Smooth muscle cell (in vitro differentiated cells): ENCODE measurements around the gene DNAH5. TPM values are rescaled to one million over a fixed set of nuclear protein-coding genes. Genes with fewer than 3 reads are reported as not detected.

ENCODE experiments used
- DNase-seq: peaks from one replicate; lab custom pipeline; 2025; ENCODE audit not compliant: unreplicated experiment; lab: John Stamatoyannopoulos, UW
- H2AFZ ChIP-seq: fragments of 200-600 bp; sonication (generic); 2 replicates; pipeline ENCODE4 v1.6.0; 2016; ENCODE audit warnings: antibody characterized with exemption, low read depth, mild to moderate bottlenecking
- H3F3A ChIP-seq: fragments of 200-600 bp; sonication (generic); 2 replicates; pipeline ENCODE4 v1.6.0; 2017; ENCODE audit warnings: antibody characterized with exemption, low read depth
- H3K27ac ChIP-seq: fragments of 200-600 bp; sonication (generic); 2 replicates; pipeline ENCODE4 v1.5.1; 2016; ENCODE audit warnings: low read depth, mild to moderate bottlenecking
- H3K27me3 ChIP-seq: fragments of 200-600 bp; sonication (generic); 2 replicates; pipeline ENCODE4 v1.6.1; 2016; ENCODE audit warnings: low read depth, mild to moderate bottlenecking
- H3K36me3 ChIP-seq: fragments of 200-600 bp; sonication (generic); 2 replicates; pipeline ENCODE4 v1.5.1; 2016; ENCODE audit warnings: low read depth
- H3K4me1 ChIP-seq: fragments of 200-600 bp; sonication (generic); 2 replicates; pipeline ENCODE4 v1.5.1; 2016; ENCODE audit warnings: low read depth
- H3K4me2 ChIP-seq: fragments of 200-600 bp; sonication (generic); 2 replicates; pipeline ENCODE4 v1.6.0; 2016; ENCODE audit warnings: mild to moderate bottlenecking
- H3K4me3 ChIP-seq: fragments of 200-600 bp; sonication (generic); 2 replicates; pipeline ENCODE4 v1.5.1; 2016; ENCODE audit warnings: mild to moderate bottlenecking
- H3K79me2 ChIP-seq: fragments of 200-600 bp; sonication (generic); 2 replicates; pipeline ENCODE4 v1.6.0; 2016; ENCODE audit warnings: low read depth, mild to moderate bottlenecking
- H3K9ac ChIP-seq: fragments of 200-600 bp; sonication (generic); 2 replicates; pipeline ENCODE4 v1.6.0; 2016; ENCODE audit warnings: low read depth
- H3K9me3 ChIP-seq: fragments of 200-600 bp; sonication (generic); replicated peaks from 2 replicates; pipeline ENCODE4 v1.5.1; 2016; ENCODE audit warnings: low read depth
- H4K20me1 ChIP-seq: fragments of 200-600 bp; sonication (generic); 2 replicates; pipeline ENCODE4 v1.6.0; 2016; ENCODE audit warnings: low read depth
- WGBS: methylation state at CpG from one replicate; pipeline ENCODE4 v1.1.7; 2016; ENCODE audit warnings: low lambda C conversion rate; 5-methylcytosine and 5-hydroxymethylcytosine counted together
- polyA plus RNA-seq: library from polyadenylated mRNA; unstranded; fragments of >200 nt; fragmentation: Nextera tagmentation; extraction: Ambion mirVana; gene quantifications from 2 replicates; pipeline ENCODE4 v1.2.1, GENCODE V29; 2016
- total RNA-seq: library from RNA; depleted of rRNA; stranded (reverse); fragments of >200 nt; gene quantifications from 2 replicates; pipeline ENCODE4 v1.2.3, GENCODE V29; 2014
- TF ChIP-seq, protein P1 (sequence below): fragments of 200-600 bp; sonication (generic); IDR thresholded peaks from 2 replicates; pipeline ENCODE4 v1.5.1; 2017; ENCODE audit warnings: borderline replicate concordance, mild to moderate bottlenecking, antibody characterized with exemption; ENCODE audit not compliant: insufficient read depth, poor library complexity, severe bottlenecking

Gene DNAH5
- total and polyA plus RNA-seq, 2 experiments from 2014 or later: 0.04 to 0.33 TPM

DNA sequence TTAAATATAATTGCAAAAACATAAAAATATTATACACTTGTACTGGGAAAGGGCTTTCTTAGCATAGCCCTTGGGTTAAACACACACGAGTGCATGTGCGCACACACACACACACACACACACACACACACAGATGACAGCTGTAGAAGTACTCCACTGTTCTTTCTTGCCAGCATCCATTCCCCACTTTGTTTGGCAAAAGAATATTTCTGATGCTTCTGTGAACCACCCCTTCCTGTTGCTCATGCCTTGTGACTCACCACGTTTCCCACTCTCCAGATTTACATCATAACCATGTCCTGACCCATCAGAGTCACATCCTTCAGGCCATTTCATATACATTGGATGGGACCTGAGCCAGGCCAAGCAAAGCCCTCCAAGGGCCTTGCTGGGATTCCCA, 280.1 kb downstream of the DNAH5 start:
- H3K9me3 ChIP-seq: no peaks in the 10 kb centered on the region
- 58% methylated on average over 3 of the region's 3 CpGs for WGBS
- no peaks in the 10 kb centered on the region for H3K4me1 ChIP-seq
- no peak overlapping the region for H3K4me2 ChIP-seq
- no peak for DNase-seq
- no peaks in the 10 kb centered on the region for H3K36me3 ChIP-seq
- no peak overlapping the region for H3K27ac ChIP-seq
- no peaks in the 10 kb centered on the region for H3K27me3 ChIP-seq
- H3K4me3 ChIP-seq: no peak overlapping the region
- H2AFZ ChIP-seq: no peak overlapping the region
- no peaks in the 10 kb centered on the region for H4K20me1 ChIP-seq
- TF ChIP-seq, protein P1, sequence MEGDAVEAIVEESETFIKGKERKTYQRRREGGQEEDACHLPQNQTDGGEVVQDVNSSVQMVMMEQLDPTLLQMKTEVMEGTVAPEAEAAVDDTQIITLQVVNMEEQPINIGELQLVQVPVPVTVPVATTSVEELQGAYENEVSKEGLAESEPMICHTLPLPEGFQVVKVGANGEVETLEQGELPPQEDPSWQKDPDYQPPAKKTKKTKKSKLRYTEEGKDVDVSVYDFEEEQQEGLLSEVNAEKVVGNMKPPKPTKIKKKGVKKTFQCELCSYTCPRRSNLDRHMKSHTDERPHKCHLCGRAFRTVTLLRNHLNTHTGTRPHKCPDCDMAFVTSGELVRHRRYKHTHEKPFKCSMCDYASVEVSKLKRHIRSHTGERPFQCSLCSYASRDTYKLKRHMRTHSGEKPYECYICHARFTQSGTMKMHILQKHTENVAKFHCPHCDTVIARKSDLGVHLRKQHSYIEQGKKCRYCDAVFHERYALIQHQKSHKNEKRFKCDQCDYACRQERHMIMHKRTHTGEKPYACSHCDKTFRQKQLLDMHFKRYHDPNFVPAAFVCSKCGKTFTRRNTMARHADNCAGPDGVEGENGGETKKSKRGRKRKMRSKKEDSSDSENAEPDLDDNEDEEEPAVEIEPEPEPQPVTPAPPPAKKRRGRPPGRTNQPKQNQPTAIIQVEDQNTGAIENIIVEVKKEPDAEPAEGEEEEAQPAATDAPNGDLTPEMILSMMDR: no peak
- no peaks in the 10 kb centered on the region for H3F3A ChIP-seq
- no peaks in the 10 kb centered on the region for H3K79me2 ChIP-seq
- H3K9ac ChIP-seq: no peak overlapping the region

GRCh38 chr5:13662626-13663025, 281.9 kb downstream of the DNAH5 start:
- Histone ChIP-seq H3F3A (no peaks in the 10 kb centered on the region), H3K4me1 (no peaks in the 10 kb centered on the region), H3K27me3 (no peaks in the 10 kb centered on the region), H3K79me2 (no peaks in the 10 kb centered on the region), H3K4me3 (no peak overlapping the region), H3K9me3 (no peaks in the 10 kb centered on the region), H2AFZ (no peak overlapping the region), H3K36me3 (no peaks in the 10 kb centered on the region), H3K9ac (no peak overlapping the region), H4K20me1 (no peaks in the 10 kb centered on the region), H3K27ac (no peak overlapping the region), H3K4me2 (no peak overlapping the region)
- TF ChIP-seq, protein P1: no peak
- no peak for DNase-seq

DNA sequence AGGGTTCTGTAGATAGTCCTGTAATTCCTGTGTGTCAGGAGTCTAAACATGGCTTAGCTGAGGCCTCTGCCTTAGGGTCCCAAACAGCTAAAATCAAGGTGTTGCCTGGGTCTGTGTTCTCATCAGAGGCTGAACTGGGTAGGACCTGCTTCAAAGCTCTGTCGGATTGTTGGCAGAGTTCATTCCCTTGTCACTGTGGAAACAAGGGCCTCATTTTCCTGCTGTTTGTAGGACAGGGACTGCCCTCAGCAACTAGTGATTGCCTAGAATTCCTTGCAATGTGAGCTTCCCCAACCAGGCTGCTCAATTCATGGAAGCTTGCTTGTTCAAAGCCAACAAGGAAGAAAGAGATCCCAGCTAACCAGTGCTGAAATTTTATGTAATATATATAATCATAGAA, 283.2 kb downstream of the DNAH5 start:
- no peaks in the 10 kb centered on the region for H3K79me2 ChIP-seq
- DNase-seq: no peak
- no peak overlapping the region for H3K27ac ChIP-seq
- WGBS: 86% methylated on average over 1 of the region's 1 CpG
- no peak overlapping the region for H3K4me3 ChIP-seq
- no peaks in the 10 kb centered on the region for H3K36me3 ChIP-seq
- no peaks in the 10 kb centered on the region for H3K4me1 ChIP-seq
- no peaks in the 10 kb centered on the region for H4K20me1 ChIP-seq
- H3K4me2 ChIP-seq: no peak overlapping the region
- H3K9me3 ChIP-seq: no peaks in the 10 kb centered on the region
- TF ChIP-seq, protein P1: no peak
- H3K9ac ChIP-seq: no peak overlapping the region
- H3F3A ChIP-seq: no peaks in the 10 kb centered on the region
- H2AFZ ChIP-seq: no peak overlapping the region
- H3K27me3 ChIP-seq: no peaks in the 10 kb centered on the region

DNA sequence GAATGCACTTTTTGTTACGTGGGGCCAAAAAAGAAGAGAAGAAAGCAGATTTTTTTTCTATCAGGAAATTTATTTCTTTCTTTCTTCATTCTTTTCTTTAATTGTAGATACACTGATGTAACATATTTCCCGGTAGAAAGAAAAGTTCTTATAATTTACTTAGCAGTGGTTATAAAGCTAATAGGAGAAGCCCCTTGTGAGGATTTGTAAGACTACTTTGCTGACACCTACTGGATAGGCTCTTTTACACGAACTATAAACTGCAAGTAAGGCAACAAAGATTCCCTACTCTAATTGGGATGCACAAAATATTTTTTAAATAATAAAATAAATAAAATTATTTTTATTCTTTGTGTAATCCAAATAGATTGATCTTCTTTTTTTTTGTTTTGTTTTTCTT, 284.4 kb downstream of the DNAH5 start:
- H3F3A ChIP-seq: no peaks in the 10 kb centered on the region
- H3K4me3 ChIP-seq: no peak overlapping the region
- no peak overlapping the region for H3K27ac ChIP-seq
- WGBS: 60% methylated on average over 3 of the region's 3 CpGs
- no peaks in the 10 kb centered on the region for H3K9me3 ChIP-seq
- no peaks in the 10 kb centered on the region for H3K36me3 ChIP-seq
- no peak overlapping the region for H3K9ac ChIP-seq
- H3K4me1 ChIP-seq: no peaks in the 10 kb centered on the region
- H3K4me2 ChIP-seq: no peak overlapping the region
- H3K79me2 ChIP-seq: no peaks in the 10 kb centered on the region
- no peaks in the 10 kb centered on the region for H3K27me3 ChIP-seq
- TF ChIP-seq, protein P1: no peak
- DNase-seq: no peak
- H2AFZ ChIP-seq: no peak overlapping the region
- H4K20me1 ChIP-seq: no peaks in the 10 kb centered on the region
